Epithelial cell of prostate (primary cell): ENCODE results near the gene IRGQ.
A peak's percentile ranks its signal among the peaks of the same experiment; 100 is the strongest.
"Not testable (repeated sequence)": the region's sequence is repeated elsewhere in the genome, so short reads cannot be mapped to it uniquely, and the experiment has no call there.

Source experiments
- DNase-seq: peaks from one replicate; pipeline ENCODE4 v3.0.0-alpha.2; 2011; ENCODE audit warnings: low read depth, low spot score
- H3K27ac ChIP-seq: fragments of 450-650 bp; 2 replicates; pipeline ENCODE4 v1.5.1; 2017; ENCODE audit warnings: mild to moderate bottlenecking

Gene IRGQ, protein sequence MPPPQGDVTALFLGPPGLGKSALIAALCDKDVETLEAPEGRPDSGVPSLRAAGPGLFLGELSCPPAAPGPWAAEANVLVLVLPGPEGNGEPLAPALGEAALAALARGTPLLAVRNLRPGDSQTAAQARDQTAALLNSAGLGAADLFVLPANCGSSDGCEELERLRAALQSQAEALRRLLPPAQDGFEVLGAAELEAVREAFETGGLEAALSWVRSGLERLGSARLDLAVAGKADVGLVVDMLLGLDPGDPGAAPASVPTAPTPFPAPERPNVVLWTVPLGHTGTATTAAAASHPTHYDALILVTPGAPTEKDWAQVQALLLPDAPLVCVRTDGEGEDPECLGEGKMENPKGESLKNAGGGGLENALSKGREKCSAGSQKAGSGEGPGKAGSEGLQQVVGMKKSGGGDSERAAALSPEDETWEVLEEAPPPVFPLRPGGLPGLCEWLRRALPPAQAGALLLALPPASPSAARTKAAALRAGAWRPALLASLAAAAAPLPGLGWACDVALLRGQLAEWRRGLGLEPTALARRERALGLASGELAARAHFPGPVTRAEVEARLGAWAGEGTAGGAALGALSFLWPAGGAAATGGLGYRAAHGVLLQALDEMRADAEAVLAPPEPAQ

GRCh38 chr19:43595999-43596841 lies at the start of gene IRGQ, which contains the start of gene ZNF576:
Gene IRGQ (minus strand): TSS chr19:43596134. CDS start chr19:43595338, 796 bp downstream.
Gene ZNF576 (plus strand): TSS chr19:43596595. CDS start chr19:43597109, 514 bp downstream.
- peak; percentile 89 for DNase-seq
- peak within 1 kb of the TSS; percentile 88 for H3K27ac ChIP-seq

DNA sequence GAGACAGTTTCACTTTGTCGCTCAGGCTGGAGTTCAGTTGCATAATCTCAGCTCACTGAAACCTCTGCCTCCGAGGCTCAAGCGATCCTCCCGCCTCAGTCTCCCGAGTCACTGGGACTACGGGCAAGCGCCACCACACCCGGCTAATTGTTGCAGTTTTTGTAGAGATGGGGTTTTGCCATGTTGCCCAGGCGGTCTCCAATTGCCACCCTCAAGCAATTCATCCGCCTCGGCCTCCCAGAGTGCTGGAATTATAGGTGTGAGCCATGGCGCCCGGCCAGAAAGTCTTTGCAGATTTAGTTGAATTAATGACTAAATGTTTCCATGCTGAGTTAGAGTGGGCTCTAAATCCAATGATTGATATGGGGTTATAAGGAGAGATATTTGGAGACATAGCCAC lies 48.2 kb upstream of the IRGQ start:
- DNase-seq = no peak
- H3K27ac ChIP-seq = no peak overlapping the region

GRCh38 chr19:43643326-43643725 lies 47.4 kb upstream of the IRGQ start:
- no peak overlapping the region for H3K27ac ChIP-seq
- DNase-seq = no peak

GRCh38 chr19:43642531-43642930 lies 46.6 kb upstream of the IRGQ start:
- no peak overlapping the region for H3K27ac ChIP-seq
- no peak for DNase-seq

DNA sequence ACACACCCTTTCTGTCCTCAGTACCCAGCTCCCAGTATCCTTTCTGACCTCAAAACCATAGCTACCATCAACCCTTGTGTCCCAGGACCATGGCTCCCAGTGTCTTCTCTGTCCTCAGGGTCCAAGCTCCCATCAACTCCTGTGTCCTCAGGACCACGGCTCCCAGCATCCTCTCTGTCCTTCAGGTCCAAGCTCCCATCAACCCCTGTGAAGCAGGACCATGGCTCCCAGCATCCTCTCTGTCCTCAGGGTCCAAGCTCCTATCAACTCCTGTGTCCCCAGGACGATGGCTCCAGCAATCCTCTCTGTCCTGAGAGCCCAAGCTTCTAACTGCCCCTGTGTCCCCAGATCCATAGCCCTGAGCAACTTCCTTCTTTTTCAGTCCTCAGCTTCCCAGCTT lies 45.4 kb upstream of the IRGQ start:
- no peak for DNase-seq

GRCh38 chr19:43640424-43640757 lies 44.5 kb upstream of the IRGQ start:
- no peak for DNase-seq
- no peak overlapping the region for H3K27ac ChIP-seq

More for the DNA sequence above, 45.4 kb upstream of the IRGQ start:
- no peak overlapping the region for H3K27ac ChIP-seq

GRCh38 chr19:43639519-43640423 lies 43.8 kb upstream of the IRGQ start, which contains the start of gene CADM4:
Gene CADM4 (minus strand): TSS chr19:43639850. CDS start chr19:43639790, 60 bp downstream.
- H3K27ac ChIP-seq = no peak within 1 kb of the TSS
- no peak for DNase-seq

DNA sequence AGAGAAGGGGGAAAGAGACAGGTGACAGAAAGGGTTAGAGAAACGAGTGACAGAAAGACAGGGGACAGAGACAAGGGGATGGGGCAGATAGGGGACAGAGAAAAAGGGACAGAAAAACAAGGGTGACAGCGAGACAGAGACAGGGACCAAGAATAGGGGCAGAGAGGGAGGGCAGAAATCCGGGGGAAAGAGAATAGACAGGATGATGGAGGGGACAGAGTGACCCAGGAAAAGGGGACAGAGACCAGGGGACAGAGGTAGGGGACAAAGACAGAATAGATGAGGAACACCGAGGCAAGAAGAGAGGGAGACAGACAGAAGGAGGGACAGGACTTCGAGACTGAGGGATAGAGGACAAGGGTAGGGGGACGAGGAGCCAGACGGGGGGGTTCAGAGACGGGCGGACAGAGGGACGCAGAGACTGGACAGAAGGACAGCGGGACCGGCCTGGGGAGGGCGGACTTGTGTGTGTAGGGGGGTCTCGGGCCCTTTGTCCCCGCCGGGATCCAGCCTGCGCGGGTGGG lies 43.1 kb upstream of the IRGQ start:
- no peak for DNase-seq
- H3K27ac ChIP-seq = no peak overlapping the region

DNA sequence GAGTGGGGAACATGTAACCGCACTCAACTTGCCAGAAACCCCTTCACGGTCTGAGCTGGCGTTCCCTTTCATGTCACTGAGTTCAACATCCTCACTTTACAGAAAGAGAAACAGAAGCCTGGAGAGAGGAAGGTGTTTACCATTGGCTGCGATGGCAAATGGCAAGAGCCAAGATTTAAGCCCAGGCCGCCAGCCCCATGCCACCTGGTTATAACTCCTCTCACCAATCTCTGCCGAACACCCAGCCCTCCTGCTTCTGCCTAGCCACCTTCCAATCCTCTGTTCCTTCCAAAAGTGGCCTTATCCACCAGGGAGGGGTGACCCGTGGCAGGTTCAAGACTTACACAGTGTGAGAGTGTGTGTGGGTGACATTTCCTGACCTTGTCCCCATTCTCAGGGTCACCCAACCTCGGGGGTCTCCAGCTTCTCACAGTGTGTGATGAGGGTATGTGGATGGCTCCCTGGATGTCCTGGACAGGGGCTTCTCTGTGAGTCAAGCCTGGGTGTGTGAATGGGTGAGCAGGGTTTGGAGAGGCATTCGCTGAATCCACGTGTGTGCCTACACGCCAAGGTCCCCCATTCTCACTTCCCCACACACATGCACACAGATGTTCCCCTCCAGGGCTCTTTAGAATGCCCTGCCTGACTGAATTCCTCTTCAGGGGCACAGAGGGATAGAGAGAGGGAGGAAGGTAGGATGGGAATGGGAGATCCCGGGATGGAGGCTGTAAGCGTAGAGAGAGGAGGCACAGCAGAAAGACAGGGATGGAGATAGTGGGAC lies 42.5 kb upstream of the IRGQ start:
- no peak for DNase-seq
- H3K27ac ChIP-seq = no peak overlapping the region

- DNase-seq = no peak
- no peak overlapping the region for H3K27ac ChIP-seq
Observed at GRCh38 chr19:43636121-43636683, 40.3 kb upstream of the IRGQ start.

GRCh38 chr19:43635561-43635940 lies 39.6 kb upstream of the IRGQ start:
- H3K27ac ChIP-seq, DNase-seq: not testable (repeated sequence)

GRCh38 chr19:43634872-43635560 lies 39.1 kb upstream of the IRGQ start:
- H3K27ac ChIP-seq = no peak overlapping the region
- no peak for DNase-seq

GRCh38 chr19:43634506-43634871 lies 38.6 kb upstream of the IRGQ start:
- DNase-seq = no peak
- H3K27ac ChIP-seq = no peak overlapping the region

GRCh38 chr19:43634068-43634467 lies 38.1 kb upstream of the IRGQ start:
- no peak for DNase-seq
- no peak overlapping the region for H3K27ac ChIP-seq

DNA sequence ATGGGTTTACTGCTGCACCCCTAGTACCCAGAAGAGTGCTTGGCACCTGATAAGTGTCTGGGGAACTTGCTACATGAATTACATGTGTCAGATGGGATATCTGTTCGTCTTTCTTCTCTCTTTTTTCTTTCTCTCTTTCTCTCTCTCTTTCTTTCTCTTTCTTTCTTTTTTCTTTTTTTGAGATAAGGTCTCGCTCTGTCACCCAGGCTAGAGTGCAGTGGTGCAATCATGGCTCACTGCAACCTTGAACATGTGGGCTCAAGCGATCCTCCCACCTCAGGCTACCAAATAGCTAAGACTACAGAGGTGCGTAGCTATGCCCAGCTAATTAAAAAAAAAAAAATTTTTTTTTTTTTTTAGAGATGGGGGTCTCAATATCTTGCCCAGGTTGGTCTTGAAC lies 37.6 kb upstream of the IRGQ start:
- no peak for DNase-seq
- no peak overlapping the region for H3K27ac ChIP-seq

DNA sequence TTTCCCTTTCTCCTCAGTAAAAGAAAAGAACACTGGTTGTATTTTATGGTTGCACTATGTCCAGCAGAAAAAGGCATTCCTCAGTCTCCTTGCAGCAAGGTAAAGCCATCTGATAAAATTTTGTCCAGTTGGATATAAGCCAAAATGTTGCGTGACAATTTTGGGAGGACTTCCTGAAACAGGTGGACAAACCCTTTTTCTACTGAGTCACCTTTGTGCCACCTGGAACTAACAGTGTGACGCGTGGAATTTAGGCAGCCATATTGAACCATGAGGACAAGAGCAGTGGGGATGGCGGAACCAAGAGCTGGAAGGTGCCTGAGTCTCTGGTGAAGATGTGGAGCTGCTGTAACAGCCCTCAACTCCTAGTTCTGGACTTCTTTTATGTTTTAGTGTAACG lies 35.6 kb upstream of the IRGQ start:
- no peak overlapping the region for H3K27ac ChIP-seq
- DNase-seq = no peak

DNA sequence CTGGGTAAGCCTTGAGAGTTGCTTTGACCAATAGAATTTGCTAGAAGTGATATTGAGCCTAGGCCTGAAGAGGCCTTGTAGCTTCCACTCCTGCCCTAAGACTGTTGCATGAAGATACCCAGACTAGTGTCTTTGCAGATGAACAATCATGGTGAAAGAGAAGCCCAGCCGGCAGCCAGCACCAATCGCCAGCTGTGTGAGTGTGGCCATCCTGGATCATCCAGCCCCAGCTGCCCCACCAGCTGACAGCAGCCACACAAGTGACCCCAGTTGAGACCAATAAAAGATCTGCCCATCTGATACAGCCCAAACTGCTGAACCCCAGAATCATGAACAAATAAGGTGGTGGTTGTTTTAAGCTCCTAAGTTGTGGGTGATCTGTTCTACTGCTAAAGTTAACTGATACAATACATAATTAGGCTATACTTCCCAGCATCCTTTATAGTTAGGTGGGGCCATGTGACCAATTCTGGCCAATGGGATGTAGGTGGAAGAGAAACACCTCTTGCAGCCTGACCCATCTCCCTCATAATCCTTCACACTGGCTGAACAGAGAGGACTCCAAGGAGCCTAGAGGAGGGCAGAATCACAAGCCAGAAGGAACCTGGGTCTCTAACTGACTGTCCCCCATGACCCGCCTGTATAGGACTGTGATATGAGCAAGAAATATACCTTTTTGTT lies 32.9 kb upstream of the IRGQ start:
- DNase-seq = no peak
- no peak overlapping the region for H3K27ac ChIP-seq
